PC-9 (cell line): ENCODE results near the gene RAB35.

Experiments used
- CTCF ChIP-seq: fragments of 200-600 bp; sonication (generic); conservative IDR thresholded peaks from 2 replicates; pipeline ENCODE4 v1.6.1; 2017; ENCODE audit warnings: mixed run types, antibody characterized with exemption, mild to moderate bottlenecking, moderate library complexity
- EZH2 ChIP-seq: fragments of 200-600 bp; sonication (generic); IDR thresholded peaks from 2 replicates; pipeline ENCODE4 v1.8.0; 2017; ENCODE audit warnings: antibody characterized with exemption, low read depth

- TF ChIP-seq CTCF (no peak), EZH2 (no peak)
These were observed 41.8 kb upstream of the RAB35 start for GRCh38 chr12:120158351-120158750.
